Heart right ventricle (tissue), 16 donors: Measurements from ENCODE around the gene FOXRED2. TPM values are rescaled to one million over a fixed set of nuclear protein-coding genes. Genes with fewer than 3 reads are reported as not detected.

ENCODE experiments used
- ATAC-seq, 8 donors: fragments of 200-7000 bp; cut with Tn5 transposase; one replicate each; pipeline ENCODE4 v1.9.1; 2020; ENCODE audit warnings: mild to moderate bottlenecking in 8 of 8, moderate library complexity in 8 of 8, moderate number of reproducible peaks in 1 of 8
- DNase-seq, 2 donors: peaks; one replicate each; pipeline ENCODE4 v3.0.0-alpha.2; 2020
- H3K27ac ChIP-seq, 10 donors: fragments of 200-600 bp; sonication (generic) in 2 of 10; one replicate each; pipeline versions ENCODE4 v1.5.0 to v1.8.0; 2020 to 2022; ENCODE audit warnings: mild to moderate bottlenecking in 3 of 10
- H3K27me3 ChIP-seq, 7 donors: fragments of 200-600 bp; one replicate each; pipeline ENCODE4 v1.8.0; 2021 to 2022; ENCODE audit warnings: mild to moderate bottlenecking in 2 of 7
- H3K36me3 ChIP-seq, 9 donors: fragments of 200-600 bp; sonication (generic) in 1 of 9; one replicate each; pipeline versions ENCODE4 v1.5.0 to v1.8.0; 2020 to 2022; ENCODE audit warnings: mild to moderate bottlenecking in 2 of 9
- H3K4me1 ChIP-seq, 9 donors: fragments of 200-600 bp; sonication (generic) in 1 of 9; one replicate each; pipeline versions ENCODE4 v1.5.0 to v1.8.0; 2020 to 2022; ENCODE audit warnings: mild to moderate bottlenecking in 4 of 9
- H3K4me3 ChIP-seq, 10 donors: fragments of 200-600 bp; sonication (generic) in 2 of 10; one replicate each; pipeline versions ENCODE4 v1.5.0 to v1.8.0; 2020 to 2022; ENCODE audit warnings: mild to moderate bottlenecking in 7 of 10, moderate library complexity in 2 of 10
- H3K9me3 ChIP-seq, 11 donors: fragments of 200-600 bp in 10 of 11; sonication (generic) in 2 of 11; one replicate each; pipeline versions ENCODE4 v1.5.0 to v1.8.0; 2013 to 2022; ENCODE audit warnings: mild to moderate bottlenecking in 2 of 11, control low read depth in 1 of 11, moderate library complexity in 1 of 11
- WGBS, 2 donors: extraction: QIAGEN DNeasy Blood & Tissue Kit; methylation state at CpG; one replicate each; pipeline ENCODE4 v1.1.7; 2013; ENCODE audit warnings: inconsistent platforms in 1 of 2; 5-methylcytosine and 5-hydroxymethylcytosine counted together
- intact Hi-C, 10 donors: fragments of 100-400 bp; cut with DNase I; formaldehyde crosslinking; loops; one replicate each; pipeline versions ENCODE4 v1.11.1 to v1.14.2; 2022
- polyA plus RNA-seq, 2 donors: library from polyadenylated mRNA; stranded (reverse); fragments of 200-250 nt; gene quantifications; one replicate each; pipeline ENCODE4 v1.2.3, GENCODE V29; 2013
- total RNA-seq, 10 donors: library from RNA; stranded (reverse); fragmentation: NEBNext Ultra II Directional in 3 of 10; extraction: Animal tissue kit (Norgen Biotek cat#: 25700) in 3 of 10; gene quantifications; one replicate each; pipeline versions ENCODE4 v1.2.1 to v1.2.4, GENCODE V29; 2021 to 2023
- TF ChIP-seq, protein P1 (sequence below), 9 donors: fragments of 200-600 bp; sonication (generic) in 2 of 9; IDR thresholded peaks; one replicate each; pipeline versions ENCODE4 v1.5.0 to v1.8.0; 2021 to 2022; ENCODE audit warnings: antibody characterized with exemption in 9 of 9, mild to moderate bottlenecking in 5 of 9, moderate library complexity in 1 of 9
- donor health status: Arrhythmogenic right ventricular cardiomyopathy.
- donor health status: ischemic (EF 13 %, LVEDD 7.1; RV severe dilation, severe dysfunction).
- donor health status: healthy with polysubstance abuse.
- donor health status: DM: no; HTN: yes; CAD: no.
- donor health status: DM: no; HTN: no; CAD: no.
- donor health status: ischemic (EF 25% LVEDD 6.9; RV normal size, moderate dysfunction).
- donor health status: ischemic (EF 25% LVEDD 5.7; RV mildly dilated, moderate dysfunction).
- donor health status: healthy.
- donor health status: DM: yes; HTN: yes; CAD: no.
- donor health status: Ischemic cardiomyopathy.
- donor health status: ischemic (EF 35%, LVEDD 5.7; RV mildly dilated, moderate dysfunction).
- donor health status: nonischemic (EF 11% LVEDD 7.7; RV severe dilation, severe dysfunction).
- donor health status: DM: yes; HTN: yes; CAD: no.
- donor health status: PGD.
- donor health status: ischemic (EF 29% LVEDD 5.4; RV normal size, mild dysfunction).
- donor health status: nonischemic (EF 23%, LVEDD 6.1; RV moderate dilation, normal function).

FOXRED2 gene
- total and polyA plus RNA-seq, 12 donors = 2.2 to 15.7 (median 8.5) TPM

DNA sequence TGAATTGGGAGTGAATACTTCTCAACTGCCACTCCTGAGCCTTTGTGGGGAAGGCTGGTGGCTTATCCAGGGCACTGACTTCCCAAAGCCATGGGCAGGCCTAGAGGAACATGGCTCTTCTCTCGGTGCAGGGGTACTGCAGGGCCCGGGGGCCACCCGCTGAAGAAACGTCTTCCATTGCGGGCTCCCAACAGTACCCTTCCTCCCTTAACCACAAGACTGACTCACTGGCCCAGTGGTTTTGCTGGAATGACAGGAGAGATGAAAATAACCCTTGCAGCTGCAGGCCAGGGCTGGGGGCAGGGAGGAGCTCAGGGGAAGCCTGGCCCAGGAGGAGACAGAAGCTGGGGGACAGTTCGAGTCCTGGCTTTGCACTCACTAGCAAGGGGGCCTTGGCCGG, 38.9 kb downstream of the FOXRED2 start:
- Histone ChIP-seq H3K36me3 (peaks cover 0 to 34% (median under 1%) of the 10 kb centered on the region in 9 donors), H3K4me3 (no peak overlapping the region), H3K4me1 (peaks cover 15 to 83% (median 72%) of the 10 kb centered on the region in 9 donors), H3K27me3 (no peaks in the 10 kb centered on the region), H3K27ac (peak overlapping the region; percentile 39 to 97 (median 90)), H3K9me3 (no peaks in the 10 kb centered on the region)
- 66 to 67% methylated on average over 7 of the region's 7 CpGs for WGBS, 2 donors
- intact Hi-C loops = loop anchor here in 5 of 10 donors (2.0 to 5.0 kb wide), 3 partner anchors 81 to 146 kb away; partner anchors contain the start of gene MYH9 (in 3 of the 5)
- TF ChIP-seq, protein P1, sequence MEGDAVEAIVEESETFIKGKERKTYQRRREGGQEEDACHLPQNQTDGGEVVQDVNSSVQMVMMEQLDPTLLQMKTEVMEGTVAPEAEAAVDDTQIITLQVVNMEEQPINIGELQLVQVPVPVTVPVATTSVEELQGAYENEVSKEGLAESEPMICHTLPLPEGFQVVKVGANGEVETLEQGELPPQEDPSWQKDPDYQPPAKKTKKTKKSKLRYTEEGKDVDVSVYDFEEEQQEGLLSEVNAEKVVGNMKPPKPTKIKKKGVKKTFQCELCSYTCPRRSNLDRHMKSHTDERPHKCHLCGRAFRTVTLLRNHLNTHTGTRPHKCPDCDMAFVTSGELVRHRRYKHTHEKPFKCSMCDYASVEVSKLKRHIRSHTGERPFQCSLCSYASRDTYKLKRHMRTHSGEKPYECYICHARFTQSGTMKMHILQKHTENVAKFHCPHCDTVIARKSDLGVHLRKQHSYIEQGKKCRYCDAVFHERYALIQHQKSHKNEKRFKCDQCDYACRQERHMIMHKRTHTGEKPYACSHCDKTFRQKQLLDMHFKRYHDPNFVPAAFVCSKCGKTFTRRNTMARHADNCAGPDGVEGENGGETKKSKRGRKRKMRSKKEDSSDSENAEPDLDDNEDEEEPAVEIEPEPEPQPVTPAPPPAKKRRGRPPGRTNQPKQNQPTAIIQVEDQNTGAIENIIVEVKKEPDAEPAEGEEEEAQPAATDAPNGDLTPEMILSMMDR (IDR thresholded peaks at IDR 0.05) = no peak
- ATAC-seq (peak in 3 of 8 donors; percentile 4 to 9 (median 8)), DNase-seq (no peak)

DNA sequence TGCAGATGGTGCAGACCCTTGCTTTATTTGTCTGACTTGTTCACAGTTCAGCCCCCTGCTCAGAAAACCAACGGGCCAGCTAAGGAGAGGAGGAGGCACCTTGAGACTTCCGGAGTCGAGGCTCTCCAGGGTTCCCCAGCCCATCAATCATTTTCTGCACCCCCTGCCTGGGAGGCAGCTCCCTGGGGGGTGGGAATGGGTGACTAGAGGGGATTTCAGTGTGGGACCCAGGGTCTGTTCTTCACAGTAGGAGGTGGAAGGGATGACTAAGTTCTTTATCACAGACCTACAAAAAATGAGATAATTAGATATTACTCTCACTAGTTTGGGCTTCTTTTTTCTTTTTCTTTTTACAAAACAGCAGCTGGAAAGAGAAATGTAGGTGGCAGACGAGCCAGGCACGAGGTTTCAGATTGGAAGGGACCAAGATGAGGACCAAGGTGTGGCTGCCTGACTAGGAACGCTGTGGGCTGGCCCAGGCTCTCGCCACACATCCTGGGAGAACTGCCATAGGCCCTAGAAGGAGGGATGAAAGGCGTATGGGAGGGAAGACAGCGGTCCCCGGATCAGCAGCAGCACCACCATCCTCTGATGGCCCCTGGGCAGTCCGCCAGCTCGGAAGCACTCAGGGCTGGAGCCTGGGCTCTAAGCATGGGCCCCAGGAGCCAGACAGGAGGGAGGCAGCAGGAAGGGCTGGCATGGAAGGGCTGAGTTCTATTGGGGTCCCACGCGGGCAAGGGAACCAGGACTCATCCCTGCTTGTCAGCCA, 39.6 kb downstream of the FOXRED2 start:
- ATAC-seq = peak; percentile 9 to 55 (median 30)
- Histone ChIP-seq H3K27ac (peak overlapping the region; percentile 39 to 97 (median 90)), H3K9me3 (no peaks in the 10 kb centered on the region), H3K4me3 (no peak overlapping the region), H3K27me3 (no peaks in the 10 kb centered on the region), H3K4me1 (peaks cover 18 to 90% (median 77%) of the 10 kb centered on the region in 9 donors), H3K36me3 (peaks cover 0 to 27% (median 0%) of the 10 kb centered on the region in 9 donors)
- intact Hi-C loops = loop anchor here in 5 of 10 donors (5.0 kb wide), 2 partner anchors 80 to 145 kb away; partner anchors contain the start of gene MYH9 (in 3 of the 5)
- TF ChIP-seq, protein P1 (IDR thresholded peaks at IDR 0.05) = no peak
- DNase-seq = peak; percentile 77 to 80
- 46 to 59% methylated on average over 14 of the region's 14 CpGs for WGBS, 2 donors

DNA sequence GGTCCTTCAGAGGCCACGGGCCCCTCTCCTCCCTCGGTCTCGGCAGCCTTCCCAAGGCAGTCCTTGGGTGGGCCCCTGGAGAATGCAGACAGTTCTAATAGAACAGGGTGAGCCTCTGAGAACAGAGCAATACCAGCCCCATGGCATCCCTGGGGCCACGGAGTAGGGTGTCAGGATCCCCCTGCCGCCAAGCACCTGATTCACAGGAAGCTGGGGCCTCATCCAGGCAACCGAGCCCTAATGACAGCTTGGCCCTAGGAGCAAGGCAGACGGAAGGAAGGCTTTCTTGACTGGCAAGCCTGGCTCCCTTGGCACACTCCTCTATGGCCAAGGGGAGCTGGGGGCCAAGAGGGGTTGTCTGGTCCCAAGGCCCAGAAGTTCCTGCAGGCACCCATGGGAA, 40.6 kb downstream of the FOXRED2 start:
- 76 to 81% methylated on average over 7 of the region's 7 CpGs for WGBS, 2 donors
- no peak for DNase-seq
- Histone ChIP-seq H3K27me3 (no peaks in the 10 kb centered on the region), H3K9me3 (no peaks in the 10 kb centered on the region), H3K4me3 (no peak overlapping the region), H3K27ac (peak overlapping the region; percentile 70 to 97 (median 90)), H3K36me3 (peaks cover 0 to 17% (median 0%) of the 10 kb centered on the region in 9 donors), H3K4me1 (peaks cover 26 to 100% (median 87%) of the 10 kb centered on the region in 9 donors)
- ATAC-seq = no peak
- intact Hi-C loops = loop anchor here in 5 of 10 donors (5.0 kb wide), 2 partner anchors 79 to 144 kb away; partner anchors contain the start of gene MYH9 (in 3 of the 5)
- TF ChIP-seq, protein P1 (IDR thresholded peaks at IDR 0.05) = no peak

DNA sequence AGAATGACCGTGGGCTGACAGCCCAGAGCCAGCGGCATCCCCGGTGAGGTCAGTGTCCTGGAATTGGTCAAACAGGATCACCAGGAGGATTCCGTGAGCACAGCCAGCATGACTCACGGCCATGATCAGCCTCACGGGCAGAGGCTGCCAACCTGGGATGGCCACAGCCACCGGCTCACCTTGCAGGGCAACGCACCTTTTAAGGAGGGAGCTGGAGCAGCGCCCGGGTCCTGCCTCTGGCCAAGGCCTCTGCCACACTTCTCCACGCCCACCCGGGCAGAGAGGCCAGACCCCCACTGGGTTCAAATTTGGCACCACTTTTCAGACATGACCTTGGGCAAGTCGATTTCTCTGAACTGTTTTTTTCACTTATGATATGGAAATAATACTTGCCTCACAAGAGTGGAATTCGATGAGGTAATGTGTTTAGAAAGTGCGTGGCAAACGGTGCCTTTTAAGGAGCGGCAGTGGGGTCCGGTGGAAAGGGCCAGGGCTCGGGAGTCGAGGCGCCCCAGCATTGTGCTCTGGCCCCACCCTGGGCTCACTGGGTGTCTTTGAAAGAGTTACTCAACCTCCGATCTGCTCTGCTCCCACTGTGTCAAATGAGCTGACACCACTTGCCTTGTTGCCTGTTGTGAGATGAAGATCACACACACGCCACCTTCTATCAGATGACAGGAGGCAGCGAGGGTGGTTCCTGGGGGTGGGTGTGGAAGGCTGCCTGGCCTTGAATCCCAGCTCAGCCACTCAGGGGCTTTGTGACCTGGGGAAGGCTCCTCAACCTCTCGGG, 41.4 kb downstream of the FOXRED2 start:
- peak overlapping the region; percentile 70 to 97 (median 90) for H3K27ac ChIP-seq
- no peak overlapping the region for H3K4me3 ChIP-seq
- no peaks in the 10 kb centered on the region for H3K27me3 ChIP-seq
- TF ChIP-seq, protein P1 (IDR thresholded peaks at IDR 0.05) = no peak
- peaks cover 26 to 99% (median 88%) of the 10 kb centered on the region in 9 donors for H3K4me1 ChIP-seq
- DNase-seq = peak; percentile 52 to 86
- intact Hi-C loops = loop anchor here in 6 of 10 donors (1.0 to 5.0 kb wide), 4 partner anchors 78 to 143 kb away; partner anchors contain the start of gene MYH9 (in 3 of the 6)
- ATAC-seq = peak; percentile 36 to 76 (median 64)
- no peaks in the 10 kb centered on the region for H3K9me3 ChIP-seq
- WGBS, 2 donors = 44 to 46% methylated on average over 25 of the region's 25 CpGs
- H3K36me3 ChIP-seq = peaks cover 0 to 9% (median 0%) of the 10 kb centered on the region in 9 donors
